ENCODE measurements around the gene KDELR3.

Gene KDELR3
- 0.22 to 1.2 (median 0.60) reads per million in 18 experiments for total RNA-seq

DNA sequence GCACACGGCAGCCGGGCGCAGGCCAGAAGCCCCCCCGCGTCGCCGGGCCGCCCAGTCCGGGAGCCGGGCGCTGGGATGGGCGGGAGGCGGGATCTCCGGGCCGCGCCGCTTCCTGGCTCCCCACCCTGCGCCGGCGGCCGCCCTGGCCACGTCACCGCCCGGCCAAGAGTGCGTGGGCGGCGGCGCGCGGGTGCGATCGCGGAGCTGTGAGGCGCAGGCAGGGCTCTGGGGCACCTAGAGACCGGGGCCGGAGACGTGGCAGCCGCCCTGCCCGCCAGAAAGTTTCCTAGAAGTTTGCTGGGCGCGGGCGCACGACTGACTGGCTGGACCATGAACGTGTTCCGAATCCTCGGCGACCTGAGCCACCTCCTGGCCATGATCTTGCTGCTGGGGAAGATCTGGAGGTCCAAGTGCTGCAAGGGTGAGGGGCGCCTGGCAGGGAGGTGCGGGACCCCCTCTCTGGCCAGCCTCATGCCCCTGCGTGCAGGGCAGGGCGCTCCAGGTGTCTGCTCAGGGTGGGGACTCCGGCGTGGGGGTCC, at the start of gene KDELR3:
KDELR3 (plus strand) TSS at position 193 of the 539 bp plus-strand sequence; CDS start at position 331, 138 bp downstream.
- peak; percentile 56 to 71 for DNase-seq

DNA sequence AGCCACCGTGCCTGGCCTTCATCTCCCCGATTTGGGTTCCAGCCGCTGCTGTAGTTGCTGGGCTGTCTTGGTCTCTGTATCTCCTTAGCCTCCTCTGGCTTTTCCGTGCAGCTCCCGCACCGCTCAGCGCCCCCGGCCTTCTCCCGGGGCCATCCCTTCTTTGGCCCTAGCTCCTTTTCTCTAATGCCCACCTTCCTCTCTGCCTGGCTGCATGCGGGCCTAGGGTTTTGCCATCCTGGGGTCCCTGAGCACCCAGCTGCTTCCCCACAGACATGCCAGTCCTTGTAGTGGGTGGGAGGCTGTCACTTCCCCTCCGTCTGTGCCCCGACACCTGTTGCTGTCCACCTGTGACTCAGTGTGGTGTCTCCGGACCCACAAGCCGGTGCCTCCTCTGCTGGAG, 49.3 kb upstream of the KDELR3 start:
- DNase-seq: no peak

DNA sequence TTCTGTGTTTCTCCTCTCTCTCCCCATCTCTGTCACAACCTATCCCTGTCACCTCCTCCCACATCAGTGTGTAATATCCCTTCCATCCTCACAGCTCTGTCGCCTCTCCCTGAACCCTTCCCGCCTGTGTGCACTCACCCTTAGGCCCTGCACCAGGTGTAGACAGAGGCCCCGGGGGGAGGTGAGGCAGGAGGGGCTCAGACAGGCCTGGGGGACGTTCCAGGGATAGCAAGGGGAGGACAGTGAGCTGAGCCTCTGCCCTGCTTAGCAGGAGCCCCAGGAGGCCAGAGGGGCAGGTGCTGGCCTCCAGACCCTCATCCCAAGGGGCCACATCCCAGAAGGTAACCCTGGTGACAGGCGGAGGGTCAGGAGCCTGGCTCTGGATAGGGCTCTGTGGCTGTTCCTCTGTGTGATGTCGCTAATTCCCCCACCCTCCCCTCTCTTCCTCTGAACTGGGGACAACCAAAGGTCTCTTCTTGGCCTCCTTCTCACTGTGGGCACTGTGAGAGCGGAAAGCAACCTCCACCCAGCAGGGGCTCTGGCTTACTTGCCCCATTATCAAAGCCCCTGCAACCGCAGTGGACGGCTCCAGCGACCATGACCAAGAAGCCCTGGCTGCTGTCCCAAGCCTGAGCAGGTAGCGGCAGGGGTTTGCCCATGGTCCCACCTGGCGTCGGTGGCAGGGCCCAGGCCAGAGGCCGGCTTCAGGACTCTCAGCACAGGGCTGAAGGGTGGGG, 48.6 kb upstream of the KDELR3 start:
- DNase-seq: no peak

DNA sequence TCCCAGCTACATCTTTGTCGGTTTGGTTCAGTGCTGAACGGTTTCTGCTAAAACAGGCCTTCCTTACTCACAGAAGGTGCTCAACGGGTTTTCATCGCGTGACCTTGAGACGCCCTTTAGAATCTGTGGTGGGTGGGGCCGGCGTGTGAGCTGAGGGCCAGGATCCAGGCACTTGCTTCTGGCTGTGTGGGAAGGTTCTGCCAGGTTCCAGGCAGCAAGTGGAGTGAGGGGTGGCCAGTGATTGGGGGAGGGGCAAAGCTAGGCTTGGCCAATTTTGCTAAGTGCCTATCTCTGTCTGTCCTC, 48.1 kb upstream of the KDELR3 start:
- no peak for DNase-seq

DNA sequence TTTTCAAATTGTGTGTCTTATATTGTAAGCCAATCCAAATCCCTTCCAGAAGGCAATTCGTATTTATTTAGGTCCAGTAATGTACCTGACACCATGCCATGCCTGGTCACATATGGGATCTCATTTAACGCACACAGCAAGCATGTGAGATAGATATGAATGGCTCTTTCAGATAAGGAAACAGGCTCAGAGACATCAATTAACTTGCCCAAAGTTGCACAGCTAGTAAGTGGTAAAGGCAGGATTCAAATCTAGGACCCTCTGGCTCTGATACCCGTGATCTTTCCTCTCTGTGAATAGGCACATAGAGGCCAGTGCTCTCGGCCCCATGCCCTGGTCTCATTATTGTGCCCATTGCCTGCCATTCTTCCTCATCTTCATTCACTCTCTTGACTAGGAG, 47.2 kb upstream of the KDELR3 start:
- no peak for DNase-seq

DNA sequence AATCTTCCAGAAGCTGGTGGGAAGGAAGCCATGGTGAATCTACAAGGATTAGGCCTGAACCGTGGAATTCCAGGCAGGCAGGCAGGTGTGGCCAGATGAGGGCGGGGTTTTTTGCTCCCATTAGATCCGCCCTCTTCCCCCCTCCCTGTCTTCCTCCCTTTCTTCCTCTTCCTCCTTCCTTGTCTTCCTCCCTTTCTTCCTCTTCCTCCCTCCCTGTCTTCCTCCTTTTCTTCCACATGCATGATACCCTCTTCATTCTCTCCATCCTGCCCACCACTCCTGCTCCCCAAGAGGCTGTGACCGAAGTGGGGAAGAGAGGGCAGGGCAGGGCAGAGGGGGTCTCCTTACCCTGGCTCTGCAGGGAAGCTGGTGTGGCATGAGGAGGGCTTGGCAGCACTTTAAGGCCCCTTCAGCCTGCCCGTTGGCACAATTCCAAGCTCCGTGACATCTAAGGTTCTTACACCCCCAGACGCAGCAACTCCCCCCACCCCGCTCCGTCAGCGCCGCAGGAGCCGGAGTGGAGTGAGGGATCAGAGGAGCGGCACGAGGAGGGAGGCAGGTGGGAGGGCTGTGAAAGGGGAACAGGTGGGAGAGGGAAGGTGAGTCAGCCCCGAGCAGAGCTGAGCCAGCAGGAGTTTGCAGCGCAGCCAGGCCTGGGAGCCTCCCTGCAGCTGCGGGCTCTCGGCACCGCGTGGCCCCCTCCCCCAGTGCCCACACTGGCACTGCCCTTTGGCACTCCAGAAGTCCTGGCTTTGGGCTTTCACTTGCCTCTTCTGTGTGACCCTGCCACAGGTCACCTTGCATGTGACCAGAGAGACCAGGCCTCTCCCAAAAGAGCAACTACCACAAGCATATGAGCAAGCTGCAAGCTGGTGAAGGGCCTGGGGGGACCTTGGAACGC, 45.0 kb upstream of the KDELR3 start:
- no peak for DNase-seq

DNA sequence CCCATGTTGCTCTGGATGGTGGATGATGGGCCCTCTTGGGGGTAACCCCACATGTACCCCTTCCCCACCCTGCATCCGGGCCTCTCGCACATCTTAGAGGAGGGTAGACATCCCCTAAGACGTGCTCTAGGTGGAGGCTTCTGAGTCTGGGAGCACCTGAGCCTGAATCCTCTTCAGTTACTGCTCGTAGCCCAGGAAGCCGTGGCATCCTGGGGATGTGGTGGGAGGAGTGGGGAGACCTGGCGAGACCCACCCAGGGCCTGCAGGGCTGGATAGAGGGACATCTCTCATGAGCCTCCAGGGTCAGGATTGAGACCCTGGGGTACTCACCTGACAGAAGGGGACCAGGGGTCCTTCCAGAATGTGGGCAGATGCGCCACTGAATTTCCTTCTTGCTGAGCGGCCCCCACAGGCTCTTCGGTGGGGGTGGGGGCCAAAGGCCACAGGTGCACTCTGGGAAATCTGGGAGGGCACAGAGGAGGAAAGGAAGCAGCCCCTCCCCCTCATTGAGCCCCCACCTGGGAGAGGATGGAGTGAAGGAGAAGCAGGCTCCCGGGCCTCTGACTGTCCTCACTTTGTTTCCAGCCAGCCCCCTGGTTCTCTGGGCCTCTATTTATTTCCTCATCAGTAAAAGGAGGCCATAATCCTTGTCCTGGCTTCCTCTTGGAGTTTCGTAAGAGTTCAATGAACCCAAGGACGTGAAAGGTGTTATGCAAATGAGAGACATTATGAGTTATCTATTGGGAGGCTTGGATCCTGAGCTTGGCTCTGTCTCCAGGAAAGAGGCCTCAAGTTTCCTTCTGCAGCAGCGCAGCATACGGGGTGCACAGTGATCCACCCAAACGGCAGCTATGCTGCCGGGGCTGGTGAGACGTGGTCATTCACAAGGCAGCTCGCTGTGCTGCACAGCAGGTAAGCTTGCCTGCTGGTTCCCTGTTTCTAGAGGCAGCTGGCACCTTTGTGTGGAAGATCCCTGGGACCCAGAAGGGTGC, 44.1 kb upstream of the KDELR3 start:
- DNase-seq: no peak

DNA sequence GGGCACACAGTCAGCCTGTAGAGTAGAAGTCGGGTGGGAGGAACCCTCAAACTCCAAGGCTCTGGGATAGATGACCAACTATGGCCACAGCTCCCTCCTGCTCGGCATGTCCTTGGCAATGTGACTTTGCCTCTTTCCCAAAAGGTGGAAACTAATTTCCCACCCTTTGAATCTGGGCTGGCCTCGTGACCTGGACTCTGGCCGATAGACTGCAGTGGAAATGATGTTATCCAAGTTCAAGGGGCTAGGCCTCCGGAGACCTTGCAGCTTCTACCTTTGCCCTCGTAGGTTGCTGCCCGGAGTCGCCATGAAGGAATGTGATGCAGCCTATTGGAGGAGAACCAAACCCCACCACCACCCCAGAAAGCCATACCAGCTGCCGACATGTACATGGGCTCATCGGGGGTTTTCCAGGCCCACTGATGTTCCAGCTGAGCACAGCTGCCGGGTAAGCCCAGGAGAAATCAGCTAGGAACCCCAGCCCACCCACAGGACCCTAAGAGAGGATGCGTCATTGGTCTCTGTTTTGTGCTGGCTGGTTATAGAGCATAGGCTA, 43.3 kb upstream of the KDELR3 start:
- no peak for DNase-seq

DNA sequence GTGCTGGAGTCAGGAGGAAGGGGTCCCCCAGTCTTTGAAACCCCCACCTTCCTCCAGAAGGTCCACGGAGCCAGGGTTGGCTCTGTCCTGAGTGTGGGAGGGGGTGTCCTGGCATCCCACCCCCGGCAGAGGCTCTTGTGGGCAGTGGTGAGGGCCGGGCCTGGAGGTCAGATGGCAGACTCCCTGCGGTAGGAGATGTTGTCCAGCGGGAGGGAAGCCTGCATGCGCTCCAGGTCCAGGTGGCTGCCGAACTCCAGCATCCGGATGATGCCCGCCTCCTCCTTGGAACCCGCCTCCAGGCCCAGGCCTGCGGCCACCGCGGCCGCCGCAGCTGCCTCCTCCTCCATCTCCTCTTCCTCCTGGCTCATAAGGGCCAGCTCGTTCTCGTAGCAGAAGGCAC, 41.3 kb upstream of the KDELR3 start:
- DNase-seq: no peak

DNA sequence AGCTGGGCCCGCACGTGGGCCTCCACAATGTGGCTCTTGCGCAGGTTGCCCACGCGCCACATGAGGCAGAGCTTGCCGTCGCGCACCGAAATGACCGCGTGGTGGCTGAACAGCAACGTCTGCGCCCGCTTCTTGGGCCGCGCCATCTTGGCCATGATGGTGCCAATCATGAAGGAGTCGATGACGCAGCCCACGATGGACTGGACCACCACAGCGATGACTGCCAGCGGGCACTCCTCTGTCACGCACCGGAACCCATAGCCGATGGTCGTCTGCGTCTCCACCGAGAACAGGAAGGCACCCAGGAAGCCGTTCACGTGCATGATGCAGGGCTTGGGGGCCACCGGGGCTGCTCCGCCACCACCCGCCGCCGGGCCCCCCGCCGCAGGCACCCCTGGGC, 40.4 kb upstream of the KDELR3 start:
- DNase-seq: no peak

DNA sequence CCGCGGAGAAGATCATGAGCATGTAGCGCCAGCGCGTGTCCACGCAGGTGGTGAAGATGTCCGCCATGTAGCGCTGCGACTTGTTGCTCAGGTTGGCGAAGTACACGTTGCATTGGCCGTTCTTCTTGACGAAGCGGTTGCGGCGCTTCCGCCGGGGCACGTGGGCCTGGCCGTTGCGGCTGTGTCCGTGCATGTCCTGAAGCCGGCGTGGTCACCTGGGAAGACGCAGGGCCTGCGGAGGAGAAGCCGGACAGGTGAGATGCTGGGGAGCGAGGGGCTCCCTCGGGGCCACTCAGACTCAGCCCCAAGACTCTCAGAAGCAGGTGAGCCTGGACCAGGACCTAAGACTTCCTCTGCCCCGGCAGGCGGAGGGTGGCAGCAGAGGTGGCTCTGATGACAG, 40.0 kb upstream of the KDELR3 start:
- no peak for DNase-seq

DNA sequence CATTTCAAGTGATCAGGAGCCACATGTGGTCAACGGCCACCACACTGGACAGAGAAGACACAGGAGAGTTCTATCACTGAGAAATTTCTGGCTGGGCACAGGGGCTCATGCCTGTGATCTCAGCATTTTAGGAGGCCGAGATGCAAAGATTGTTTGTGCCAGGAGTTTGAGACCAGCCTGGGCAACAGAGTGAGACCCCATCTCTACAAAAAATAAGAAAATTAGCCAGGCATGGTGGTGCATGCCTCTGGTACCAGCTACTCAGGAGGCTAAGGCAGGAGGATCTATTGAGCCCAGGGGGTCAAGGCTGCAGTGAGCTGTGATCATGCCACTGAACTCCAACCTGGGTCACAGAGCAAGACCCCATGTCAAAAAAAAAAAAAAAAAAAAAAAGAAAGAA, 39.2 kb upstream of the KDELR3 start:
- no peak for DNase-seq

DNA sequence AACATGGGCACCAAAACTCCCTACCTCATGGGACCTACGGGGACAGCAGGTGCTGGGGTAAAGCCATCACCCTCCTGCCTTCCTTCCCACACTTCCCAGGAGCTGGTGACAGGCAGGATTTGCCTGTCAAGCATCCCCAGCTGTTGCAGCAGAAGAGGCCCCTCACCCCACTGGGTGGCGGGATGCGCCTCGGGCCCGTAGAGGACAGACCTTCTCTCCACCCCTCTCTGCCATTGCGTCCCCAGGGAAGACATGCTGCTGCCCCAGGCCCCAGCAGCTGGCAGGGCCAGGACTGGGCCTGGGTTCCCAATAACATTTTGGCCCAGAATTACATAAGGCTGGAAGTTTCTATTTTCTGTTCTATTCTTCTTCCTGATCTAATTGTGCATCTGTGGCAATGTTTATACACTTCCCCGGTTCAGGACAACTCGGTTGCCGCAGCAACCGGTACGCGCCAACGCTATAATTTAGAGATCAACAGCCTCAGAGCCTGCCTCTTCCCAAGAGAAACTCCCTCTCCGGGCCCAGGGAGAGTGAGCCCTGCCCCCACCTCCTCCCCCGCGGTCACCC, 38.3 kb upstream of the KDELR3 start:
- no peak for DNase-seq

DNA sequence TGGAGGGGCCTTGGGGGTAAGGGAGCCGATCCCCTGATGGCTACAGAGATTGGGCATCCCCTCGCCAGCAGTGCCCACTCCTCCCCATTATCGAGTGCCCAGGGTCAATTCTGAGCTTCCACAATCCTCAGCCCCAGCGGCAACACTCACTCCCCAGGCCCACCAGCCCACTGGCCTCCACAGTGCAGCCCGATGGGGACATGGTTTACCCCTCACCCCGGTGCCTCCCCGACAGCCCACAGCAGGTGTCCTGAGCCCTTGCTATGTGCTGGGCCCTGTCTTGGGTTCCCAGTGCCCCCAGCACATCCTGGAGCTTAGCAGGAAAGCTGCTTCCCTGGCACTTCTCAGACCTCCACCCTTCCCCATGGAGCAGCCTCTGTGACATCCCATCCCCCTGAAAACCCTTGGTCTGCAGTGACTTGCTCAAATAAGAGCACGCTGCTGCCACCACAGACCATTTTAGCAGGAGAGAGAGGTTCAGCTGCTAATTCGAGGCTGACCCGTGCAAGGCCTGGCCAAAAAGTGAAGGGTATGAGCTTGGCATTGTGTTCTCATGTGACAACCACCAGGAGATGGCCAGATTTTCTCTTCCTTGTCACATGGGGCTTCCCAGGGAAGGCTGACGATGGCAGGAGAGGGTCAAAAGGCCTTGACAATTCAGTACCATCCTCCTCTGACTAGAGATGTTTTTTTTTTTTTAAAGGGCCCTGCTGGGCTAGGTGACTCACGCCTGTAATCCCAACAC, 36.5 kb upstream of the KDELR3 start:
- DNase-seq: no peak

DNA sequence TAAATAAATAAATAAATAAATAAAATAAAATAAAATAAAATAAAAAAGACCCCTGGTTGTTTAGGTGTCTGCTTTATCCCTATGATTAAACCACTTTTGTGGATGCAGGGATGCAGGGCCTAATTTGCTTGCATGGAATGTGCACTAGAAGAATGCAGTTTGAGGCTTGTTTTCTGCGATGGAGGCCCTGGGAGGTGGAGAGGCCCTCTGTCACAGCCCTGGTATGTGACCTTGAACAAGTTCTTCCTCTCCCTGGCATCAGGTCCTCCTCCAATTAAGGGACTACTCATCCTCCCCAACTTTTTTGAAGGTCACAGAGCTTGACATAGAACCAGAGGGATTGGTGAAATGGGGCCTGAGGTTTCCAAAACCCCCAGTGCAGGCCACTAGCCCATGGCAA, 35.6 kb upstream of the KDELR3 start:
- no peak for DNase-seq

DNA sequence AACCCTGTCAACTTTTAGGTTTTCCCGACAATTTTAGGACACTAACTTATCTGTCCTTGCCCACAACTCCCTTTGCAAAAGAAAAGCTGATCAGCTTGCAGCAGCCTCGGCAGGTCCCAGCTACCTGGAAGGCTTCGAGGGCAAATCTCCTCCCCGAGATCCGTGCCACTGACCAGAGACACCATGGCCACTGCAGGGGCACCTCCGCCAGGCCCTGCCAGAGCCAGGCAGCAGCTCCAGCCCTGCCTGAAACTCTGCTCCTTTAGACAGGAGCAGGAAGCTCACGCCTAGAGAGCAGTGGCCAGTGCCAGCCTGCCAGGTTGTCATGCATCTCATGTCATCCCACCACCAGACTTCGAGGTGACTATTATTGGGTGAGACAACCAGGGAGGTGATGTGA, 34.0 kb upstream of the KDELR3 start:
- DNase-seq: no peak

DNA sequence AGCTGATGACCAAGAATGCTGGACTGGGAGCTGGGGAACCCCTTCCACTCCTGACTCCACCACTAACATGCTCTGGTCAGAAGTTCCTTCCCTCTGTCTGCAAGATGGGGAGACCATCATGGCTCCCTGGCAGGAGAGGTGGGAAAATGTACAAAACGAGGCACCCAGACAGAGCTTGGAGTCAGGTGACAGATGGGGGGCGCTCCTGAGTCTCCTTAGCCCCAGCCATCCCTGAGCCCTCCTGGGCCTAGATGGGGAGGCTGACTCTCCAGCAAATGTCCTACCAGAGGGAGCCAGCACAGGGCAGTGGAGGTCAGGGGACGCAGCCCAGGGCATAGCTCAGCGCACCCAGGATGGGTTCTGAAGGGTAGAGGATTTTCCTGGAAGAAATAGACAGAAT, 32.9 kb upstream of the KDELR3 start:
- DNase-seq: no peak

DNA sequence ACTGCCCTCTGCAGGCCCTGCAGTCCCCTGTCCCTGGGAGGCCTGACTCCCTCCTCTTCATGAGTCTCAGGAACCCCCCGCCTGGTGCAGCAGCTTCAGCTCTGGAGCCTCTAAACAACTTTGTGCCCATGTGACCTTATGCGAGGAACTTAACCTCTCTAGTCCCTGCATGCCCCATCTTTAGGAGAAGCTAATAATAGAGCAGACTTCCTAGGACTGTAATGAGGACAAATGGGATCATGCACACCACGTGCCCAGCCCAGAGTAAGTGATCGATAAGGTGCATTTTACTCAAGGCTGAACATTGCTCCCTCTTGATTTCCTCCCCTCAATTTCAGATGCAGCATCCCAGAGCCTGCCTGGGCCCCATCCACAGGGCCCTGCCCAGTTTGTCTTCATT, 31.9 kb upstream of the KDELR3 start:
- no peak for DNase-seq

DNA sequence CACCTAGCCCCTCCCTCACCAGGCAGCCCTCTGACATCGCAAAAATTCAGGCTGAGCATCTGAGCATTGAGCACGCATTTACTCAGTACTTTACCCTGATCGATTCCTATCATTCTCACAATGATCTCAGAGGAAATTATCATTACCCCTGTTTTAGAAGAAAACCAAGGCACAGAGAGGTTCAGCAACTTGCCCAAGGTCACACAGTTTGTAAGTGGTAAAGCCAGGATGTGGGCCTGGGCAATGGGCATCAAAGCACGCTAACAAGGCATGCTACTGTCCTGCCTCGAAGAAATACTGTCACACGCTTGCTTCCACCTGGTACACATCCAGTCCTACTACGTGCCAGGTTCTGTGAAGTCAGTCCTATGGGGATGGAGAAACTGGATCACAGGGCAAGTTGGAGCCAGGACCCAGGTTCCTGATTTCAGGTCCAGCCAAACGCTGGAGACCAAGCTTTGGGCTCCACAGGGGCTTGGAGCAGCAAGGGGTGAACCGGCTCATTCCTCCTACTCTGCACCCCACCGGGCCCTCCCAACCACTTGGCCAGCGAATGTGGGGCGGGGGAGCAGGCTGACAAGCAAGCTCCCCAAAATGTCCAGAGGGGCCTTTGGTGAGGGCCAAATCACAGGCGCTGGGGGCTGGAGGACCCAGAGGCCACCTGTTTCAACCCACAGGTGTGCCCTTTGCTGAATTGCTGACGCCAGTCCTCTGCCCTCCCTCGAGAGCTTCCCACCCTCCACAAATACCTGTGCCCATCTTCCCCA, 31.1 kb upstream of the KDELR3 start:
- DNase-seq: no peak

DNA sequence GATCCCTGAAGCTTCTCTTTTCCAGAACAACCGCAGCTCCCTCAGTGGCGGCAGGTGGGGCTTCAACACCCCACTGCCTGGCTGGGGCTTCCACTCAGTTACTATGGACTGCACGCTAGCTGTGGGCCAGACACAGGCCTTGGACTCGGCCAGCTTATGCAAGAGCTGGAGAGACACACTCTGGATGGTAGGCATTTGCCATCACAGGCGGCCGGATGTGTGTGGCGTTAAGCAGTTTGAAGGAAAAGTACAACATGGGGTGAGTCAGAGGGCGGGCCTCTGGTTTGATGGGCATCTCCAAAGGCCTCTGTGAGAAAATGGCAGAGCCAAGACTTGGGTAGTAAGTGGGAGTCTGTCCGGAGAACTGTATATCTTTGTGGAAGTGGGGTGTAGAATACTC, 30.5 kb upstream of the KDELR3 start:
- DNase-seq: no peak
